ENCODE results near the gene PEA15. TPM values are rescaled to one million over a fixed set of nuclear protein-coding genes. Genes with fewer than 3 reads are reported as not detected.
A peak's percentile ranks its signal among the peaks of the same experiment; 100 is the strongest.

Gene PEA15
- total RNA-seq, 1 donor from 2014 or later: 44.6 TPM

GRCh38 chr1:160169553-160170399 lies 35.4 kb upstream of the PEA15 start:
- H3K27ac Mint-ChIP-seq (ENCODE audit: unreplicated experiment): no peak overlapping the region
- DNase-seq: no peak
- peaks cover 15% of the 10 kb centered on the region for H3K4me1 Mint-ChIP-seq (ENCODE audit: low read depth, unreplicated experiment)
- peaks cover 7% of the 10 kb centered on the region for H3K27me3 Mint-ChIP-seq (ENCODE audit: unreplicated experiment)
- peaks cover 4% of the 10 kb centered on the region for H3K9me3 Mint-ChIP-seq (ENCODE audit: unreplicated experiment)
- H3K36me3 Mint-ChIP-seq (ENCODE audit: unreplicated experiment): peaks cover 4% of the 10 kb centered on the region
- no peak overlapping the region for H3K4me3 Mint-ChIP-seq (ENCODE audit: unreplicated experiment)
- no peak for TF ChIP-seq CTCF (IDR thresholded peaks at IDR 0.05; ENCODE audit: partially characterized antibody, unreplicated experiment)

- no peak overlapping the region for H3K27ac Mint-ChIP-seq (ENCODE audit: unreplicated experiment)
- H3K27me3 Mint-ChIP-seq (ENCODE audit: unreplicated experiment): peaks cover 7% of the 10 kb centered on the region
- no peak overlapping the region for H3K4me3 Mint-ChIP-seq (ENCODE audit: unreplicated experiment)
- peaks cover 4% of the 10 kb centered on the region for H3K36me3 Mint-ChIP-seq (ENCODE audit: unreplicated experiment)
- H3K4me1 Mint-ChIP-seq (ENCODE audit: low read depth, unreplicated experiment): peaks cover 15% of the 10 kb centered on the region
- H3K9me3 Mint-ChIP-seq (ENCODE audit: unreplicated experiment): peaks cover 4% of the 10 kb centered on the region
- no peak for TF ChIP-seq CTCF (IDR thresholded peaks at IDR 0.05; ENCODE audit: partially characterized antibody, unreplicated experiment)
- DNase-seq: no peak
Measured at GRCh38 chr1:160171354-160171753, 33.8 kb upstream of the PEA15 start.

- no peak for TF ChIP-seq CTCF (IDR thresholded peaks at IDR 0.05; ENCODE audit: partially characterized antibody, unreplicated experiment)
- no peak for DNase-seq
- peaks cover 4% of the 10 kb centered on the region for H3K36me3 Mint-ChIP-seq (ENCODE audit: unreplicated experiment)
- peaks cover 5% of the 10 kb centered on the region for H3K27me3 Mint-ChIP-seq (ENCODE audit: unreplicated experiment)
- H3K27ac Mint-ChIP-seq (ENCODE audit: unreplicated experiment): peak overlapping the region; percentile 41
- no peak overlapping the region for H3K4me3 Mint-ChIP-seq (ENCODE audit: unreplicated experiment)
- H3K9me3 Mint-ChIP-seq (ENCODE audit: unreplicated experiment): peaks cover 4% of the 10 kb centered on the region
- peaks cover 15% of the 10 kb centered on the region for H3K4me1 Mint-ChIP-seq (ENCODE audit: low read depth, unreplicated experiment)
Measured at GRCh38 chr1:160171980-160172379, 33.2 kb upstream of the PEA15 start.

- H3K36me3 Mint-ChIP-seq (ENCODE audit: unreplicated experiment): peaks cover under 1% of the 10 kb centered on the region
- no peaks in the 10 kb centered on the region for H3K9me3 Mint-ChIP-seq (ENCODE audit: unreplicated experiment)
- no peak overlapping the region for H3K27ac Mint-ChIP-seq (ENCODE audit: unreplicated experiment)
- H3K4me1 Mint-ChIP-seq (ENCODE audit: low read depth, unreplicated experiment): peaks cover under 1% of the 10 kb centered on the region
- no peak for TF ChIP-seq CTCF (IDR thresholded peaks at IDR 0.05; ENCODE audit: partially characterized antibody, unreplicated experiment)
- no peak overlapping the region for H3K4me3 Mint-ChIP-seq (ENCODE audit: unreplicated experiment)
- H3K27me3 Mint-ChIP-seq (ENCODE audit: unreplicated experiment): peaks cover 3% of the 10 kb centered on the region
- no peak for DNase-seq
Measured at GRCh38 chr1:160177231-160177630, 28.0 kb upstream of the PEA15 start.

GRCh38 chr1:160177667-160178066 lies 27.5 kb upstream of the PEA15 start:
- H3K4me3 Mint-ChIP-seq (ENCODE audit: unreplicated experiment): no peak overlapping the region
- H3K4me1 Mint-ChIP-seq (ENCODE audit: low read depth, unreplicated experiment): no peaks in the 10 kb centered on the region
- DNase-seq: no peak
- H3K36me3 Mint-ChIP-seq (ENCODE audit: unreplicated experiment): no peaks in the 10 kb centered on the region
- H3K9me3 Mint-ChIP-seq (ENCODE audit: unreplicated experiment): no peaks in the 10 kb centered on the region
- no peak overlapping the region for H3K27ac Mint-ChIP-seq (ENCODE audit: unreplicated experiment)
- TF ChIP-seq CTCF (IDR thresholded peaks at IDR 0.05; ENCODE audit: partially characterized antibody, unreplicated experiment): no peak
- peaks cover 3% of the 10 kb centered on the region for H3K27me3 Mint-ChIP-seq (ENCODE audit: unreplicated experiment)
